Transverse colon (tissue), 4 donors: ENCODE results near the gene DOCK9. TPM values are rescaled to one million over a fixed set of nuclear protein-coding genes. Genes with fewer than 3 reads are reported as not detected.

Source experiments
- DNase-seq: peaks from one replicate; pipeline ENCODE4 v3.0.0-alpha.2; 2019
- H3K27ac ChIP-seq, 4 donors: fragments of 200-600 bp; sonication (generic); 2 replicates each; pipeline ENCODE4 v1.5.1; 2016 to 2018; ENCODE audit warnings: inconsistent platforms in 4 of 4
- H3K27me3 ChIP-seq: fragments of 200-600 bp; sonication (generic); 2 replicates; pipeline ENCODE4 v1.5.1; 2017; ENCODE audit warnings: inconsistent platforms
- H3K36me3 ChIP-seq, 4 donors: fragments of 200-600 bp; sonication (generic); 2 replicates each; pipeline ENCODE4 v1.5.1; 2017 to 2019; ENCODE audit warnings: inconsistent platforms in 4 of 4
- H3K4me1 ChIP-seq, 4 donors: fragments of 200-600 bp; sonication (generic); 2 replicates each; pipeline ENCODE4 v1.5.1; 2017 to 2020; ENCODE audit warnings: inconsistent platforms in 4 of 4
- H3K4me3 ChIP-seq, 4 donors: fragments of 200-600 bp; sonication (generic); 1 replicate in 1 of 4; 2 replicates in 3 of 4; pipeline versions ENCODE4 v1.5.1 to v1.6.1; 2017 to 2019; ENCODE audit warnings: inconsistent platforms in 4 of 4
- H3K9me3 ChIP-seq, 2 donors: fragments of 200-600 bp; sonication (generic); 2 replicates each; pipeline ENCODE4 v1.5.1; 2017 to 2019; ENCODE audit warnings: inconsistent platforms in 2 of 2
- CTCF ChIP-seq, 5 experiments: fragments of 200-600 bp in 3 of 5; fragments of 450-650 bp in 2 of 5; sonication (generic) in 3 of 5; IDR thresholded peaks; 1 replicate in 2 of 5; 2 replicates in 3 of 5; pipeline ENCODE4 v1.5.1; 2016 to 2017; ENCODE audit warnings: antibody characterized with exemption in 5 of 5, inconsistent platforms in 3 of 5, mild to moderate bottlenecking in 2 of 5, moderate library complexity in 1 of 5
- EP300 ChIP-seq: sonication (generic); formaldehyde crosslinking; IDR thresholded peaks from one replicate; pipeline ENCODE4 v1.6.1; 2017; ENCODE audit warnings: antibody characterized with exemption, low read depth
- POLR2A ChIP-seq: fragments of 450-650 bp; IDR thresholded peaks from one replicate; pipeline ENCODE4 v1.6.1; 2016; ENCODE audit warnings: antibody characterized with exemption, mild to moderate bottlenecking, moderate library complexity
- POLR2AphosphoS5 ChIP-seq, 3 donors: sonication (generic); formaldehyde crosslinking; IDR thresholded peaks; one replicate each; pipeline ENCODE4 v1.6.1; 2016; ENCODE audit warnings: antibody characterized with exemption in 3 of 3
- WGBS, 2 donors: methylation state at CpG; one replicate each; pipeline ENCODE4 v1.1.5; 2018; ENCODE audit warnings: low coverage in 1 of 2; 5-methylcytosine and 5-hydroxymethylcytosine counted together
- in situ Hi-C, 4 donors: fragments of 200-750 bp; cut with MboI; loops; one replicate each; pipeline versions ENCODE4 v1.15.0 to v1.15.1; 2017; ENCODE audit warnings: low sequenced_read_pairs in 3 of 4, low pct_ligation_motif_present in 1 of 4, low pct_unique_long_range_greater_than_20kb in 1 of 4
- intact Hi-C: fragments of 100-400 bp; cut with DNase I; formaldehyde crosslinking; loops from one replicate; pipeline ENCODE4 v1.15.1; 2023; ENCODE audit warnings: low total_unique reads
- total RNA-seq, 4 donors: library from RNA; depleted of rRNA; stranded (reverse); fragments of >200 nt; gene quantifications; one replicate each; pipeline ENCODE4 v1.1.0, GENCODE V29; 2016

The DOCK9 gene
- total RNA-seq, 4 donors from 2014 or later, result 44.5 to 120 (median 71.4) TPM

- H3K4me1 ChIP-seq, result no peaks in the 10 kb centered on the region
- H3K9me3 ChIP-seq, result no peaks in the 10 kb centered on the region
- WGBS, 2 donors, result 93 to 94% methylated on average over 3 to 5 of the region's 5 CpGs
- intact Hi-C loops, result no loop called here
- no peaks in the 10 kb centered on the region for H3K27me3 ChIP-seq
- no peak overlapping the region for H3K4me3 ChIP-seq
- H3K36me3 ChIP-seq, result peaks cover 0 to 9% (median 0%) of the 10 kb centered on the region in 4 donors
- no peak for TF ChIP-seq POLR2A
- no peak for TF ChIP-seq CTCF (IDR thresholded peaks at IDR 0.05)
- DNase-seq, result no peak
- in situ Hi-C loops, result loop anchor here in 3 of 4 donors (25.0 kb wide), 2 partner anchors 367 to 392 kb away; no protein-coding TSS in a partner anchor
- no peak overlapping the region for H3K27ac ChIP-seq
These were observed 148.3 kb downstream of the DOCK9 start for GRCh38 chr13:98829541-98829940.

GRCh38 chr13:98828614-98829013, 149.2 kb downstream of the DOCK9 start:
- in situ Hi-C loops, result loop anchor here in 3 of 4 donors (25.0 kb wide), 2 partner anchors 366 to 391 kb away; no protein-coding TSS in a partner anchor
- H3K27me3 ChIP-seq, result no peaks in the 10 kb centered on the region
- intact Hi-C loops, result no loop called here
- H3K36me3 ChIP-seq, result peaks cover 0 to 13% (median 0%) of the 10 kb centered on the region in 4 donors
- H3K4me3 ChIP-seq, result no peak overlapping the region
- no peak for DNase-seq
- H3K4me1 ChIP-seq, result no peaks in the 10 kb centered on the region
- H3K9me3 ChIP-seq, result no peaks in the 10 kb centered on the region
- WGBS, 2 donors, result 80 to 99% methylated on average over 2 of the region's 2 CpGs
- H3K27ac ChIP-seq, result no peak overlapping the region
- TF ChIP-seq EP300 (no peak), POLR2A (no peak), POLR2AphosphoS5 (IDR thresholded peaks at IDR 0.05) (no peak), CTCF (IDR thresholded peaks at IDR 0.05) (no peak)

- in situ Hi-C loops, result loop anchor here in 3 of 4 donors (25.0 kb wide), 2 partner anchors 365 to 390 kb away; no protein-coding TSS in a partner anchor
- H3K9me3 ChIP-seq, result no peaks in the 10 kb centered on the region
- no peak overlapping the region for H3K27ac ChIP-seq
- H3K4me3 ChIP-seq, result no peak overlapping the region
- intact Hi-C loops, result no loop called here
- no peaks in the 10 kb centered on the region for H3K27me3 ChIP-seq
- DNase-seq, result no peak
- peaks cover 0 to 13% (median 2%) of the 10 kb centered on the region in 4 donors for H3K36me3 ChIP-seq
- WGBS, 2 donors, result 89% methylated on average over 6 to 14 of the region's 14 CpGs
- TF ChIP-seq EP300, result no peak
- TF ChIP-seq POLR2AphosphoS5 (IDR thresholded peaks at IDR 0.05), result no peak
- no peak for TF ChIP-seq CTCF (IDR thresholded peaks at IDR 0.05)
- TF ChIP-seq POLR2A, result no peak
- H3K4me1 ChIP-seq, result peaks cover 0 to 9% (median 3%) of the 10 kb centered on the region in 4 donors
These were observed 150.4 kb downstream of the DOCK9 start for GRCh38 chr13:98827449-98827848.

GRCh38 chr13:98826146-98826545, 151.7 kb downstream of the DOCK9 start:
- TF ChIP-seq EP300 (no peak), POLR2A (no peak)
- Histone ChIP-seq H3K9me3 (no peaks in the 10 kb centered on the region), H3K27ac (no peak overlapping the region), H3K27me3 (no peaks in the 10 kb centered on the region), H3K36me3 (peaks cover 0 to 13% (median 2%) of the 10 kb centered on the region in 4 donors), H3K4me3 (no peak overlapping the region), H3K4me1 (peaks cover 5 to 22% (median 11%) of the 10 kb centered on the region in 4 donors)
- 75 to 85% methylated on average over 5 to 6 of the region's 6 CpGs for WGBS, 2 donors
- no peak for DNase-seq
- in situ Hi-C loops (loop anchor here in 3 of 4 donors (25.0 kb wide), 2 partner anchors 364 to 389 kb away; no protein-coding TSS in a partner anchor), intact Hi-C loops (no loop called here)

- H3K4me1 ChIP-seq, result peaks cover 5 to 26% (median 13%) of the 10 kb centered on the region in 4 donors
- H3K27me3 ChIP-seq, result no peaks in the 10 kb centered on the region
- intact Hi-C loops, result no loop called here
- H3K36me3 ChIP-seq, result peaks cover 0 to 13% (median 2%) of the 10 kb centered on the region in 4 donors
- no peak for DNase-seq
- no peaks in the 10 kb centered on the region for H3K9me3 ChIP-seq
- H3K4me3 ChIP-seq, result no peak overlapping the region
- WGBS, 2 donors, result 69 to 77% methylated on average over 3 to 8 of the region's 8 CpGs
- no peak overlapping the region for H3K27ac ChIP-seq
- in situ Hi-C loops, result loop anchor here in 3 of 4 donors (25.0 kb wide), 2 partner anchors 363 to 388 kb away; no protein-coding TSS in a partner anchor
- no peak for TF ChIP-seq EP300
- TF ChIP-seq POLR2AphosphoS5 (IDR thresholded peaks at IDR 0.05), result no peak
- TF ChIP-seq CTCF (IDR thresholded peaks at IDR 0.05), result no peak
- TF ChIP-seq POLR2A, result no peak
These were observed 152.2 kb downstream of the DOCK9 start for GRCh38 chr13:98825659-98826058.
